HepG2 (cell line): ENCODE data around the gene CHMP4B. TPM values are rescaled to one million over a fixed set of nuclear protein-coding genes. Genes with fewer than 3 reads are reported as not detected.

ENCODE experiments used
- FOXP1 ChIP-seq, 2 experiments: fragments of 450-650 bp in 1 of 2; IDR thresholded peaks; 2 replicates each; pipeline ENCODE4 v1.6.1; 2017 to 2018; ENCODE audit warnings: antibody characterized with exemption in 1 of 2
- KLF9 ChIP-seq: IDR thresholded peaks from 2 replicates; pipeline ENCODE4 v1.6.1; 2016; ENCODE audit warnings: low read depth
- MIXL1 ChIP-seq: IDR thresholded peaks from 2 replicates; pipeline ENCODE4 v1.6.1; 2016
- NR3C1 ChIP-seq: sonication (generic); formaldehyde crosslinking; IDR thresholded peaks from 2 replicates; pipeline ENCODE4 v1.4.0; 2020; ENCODE audit warnings: missing genetic modification reagents
- TCF7 ChIP-seq: sonication (generic); IDR thresholded peaks from 2 replicates; pipeline ENCODE4 v1.6.1; 2016; ENCODE audit warnings: antibody characterized with exemption, low read depth
- TEAD3 ChIP-seq: optimal IDR thresholded peaks from 2 replicates; pipeline ENCODE3; 2016; ENCODE audit warnings: borderline replicate concordance
- ZNF3 ChIP-seq: IDR thresholded peaks from 2 replicates; pipeline ENCODE4 v1.7.0; 2017; ENCODE audit warnings: inconsistent platforms
- ZNF672 ChIP-seq: sonication (generic); formaldehyde crosslinking; IDR thresholded peaks from 2 replicates; pipeline ENCODE4 v1.8.1; 2022; ENCODE audit warnings: missing genetic modification reagents
- polyA plus RNA-seq, 8 experiments: library from polyadenylated mRNA; depleted of rRNA in 3 of 8; stranded (reverse) in 7 of 8; unstranded in 1 of 8; fragments of >200 nt; fragmentation: Illumina TruSeq in 4 of 8; extraction: Trizol in 4 of 8; gene quantifications; 2 replicates each; pipeline versions ENCODE4 v1.2.1 to v1.2.3, GENCODE V29; 2011 to 2016; ENCODE audit warnings: low read depth in 4 of 8, missing spikeins in 1 of 8, mixed read lengths in 1 of 8; ENCODE audit not compliant: insufficient read depth in 1 of 8
- total RNA-seq, 5 experiments: library from RNA; depleted of rRNA; stranded (reverse); fragments of >200 nt; fragmentation: Illumina TruSeq; extraction: Trizol; gene quantifications; 2 replicates each; pipeline ENCODE4 v1.2.3, GENCODE V29; 2016; ENCODE audit warnings: low read depth in 1 of 5
- TF ChIP-seq, protein P1 (sequence below), 2 experiments: fragments of 450-650 bp in 1 of 2; sonication (generic) in 1 of 2; formaldehyde crosslinking in 1 of 2; IDR thresholded peaks; 2 replicates each; pipeline versions ENCODE4 v1.6.1 to v1.8.0; 2016 to 2022; ENCODE audit warnings: antibody characterized with exemption in 1 of 2, mild to moderate bottlenecking in 1 of 2, missing genetic modification reagents in 1 of 2
- TF ChIP-seq, protein P2 (sequence below): sonication (generic); formaldehyde crosslinking; IDR thresholded peaks from 2 replicates; pipeline ENCODE4 v1.4.0; 2020; ENCODE audit warnings: missing genetic modification reagents
- TF ChIP-seq, protein P3 (sequence below): sonication (generic); formaldehyde crosslinking; IDR thresholded peaks from 2 replicates; pipeline ENCODE4 v1.4.0; 2020; ENCODE audit warnings: low read depth, mild to moderate bottlenecking, missing genetic modification reagents

CHMP4B gene
- total and polyA plus RNA-seq, 2 of the 13 experiments (the other 11 are each of a cell fraction or from before 2014, with no cell fraction given): 40.1 to 45.6 TPM

DNA sequence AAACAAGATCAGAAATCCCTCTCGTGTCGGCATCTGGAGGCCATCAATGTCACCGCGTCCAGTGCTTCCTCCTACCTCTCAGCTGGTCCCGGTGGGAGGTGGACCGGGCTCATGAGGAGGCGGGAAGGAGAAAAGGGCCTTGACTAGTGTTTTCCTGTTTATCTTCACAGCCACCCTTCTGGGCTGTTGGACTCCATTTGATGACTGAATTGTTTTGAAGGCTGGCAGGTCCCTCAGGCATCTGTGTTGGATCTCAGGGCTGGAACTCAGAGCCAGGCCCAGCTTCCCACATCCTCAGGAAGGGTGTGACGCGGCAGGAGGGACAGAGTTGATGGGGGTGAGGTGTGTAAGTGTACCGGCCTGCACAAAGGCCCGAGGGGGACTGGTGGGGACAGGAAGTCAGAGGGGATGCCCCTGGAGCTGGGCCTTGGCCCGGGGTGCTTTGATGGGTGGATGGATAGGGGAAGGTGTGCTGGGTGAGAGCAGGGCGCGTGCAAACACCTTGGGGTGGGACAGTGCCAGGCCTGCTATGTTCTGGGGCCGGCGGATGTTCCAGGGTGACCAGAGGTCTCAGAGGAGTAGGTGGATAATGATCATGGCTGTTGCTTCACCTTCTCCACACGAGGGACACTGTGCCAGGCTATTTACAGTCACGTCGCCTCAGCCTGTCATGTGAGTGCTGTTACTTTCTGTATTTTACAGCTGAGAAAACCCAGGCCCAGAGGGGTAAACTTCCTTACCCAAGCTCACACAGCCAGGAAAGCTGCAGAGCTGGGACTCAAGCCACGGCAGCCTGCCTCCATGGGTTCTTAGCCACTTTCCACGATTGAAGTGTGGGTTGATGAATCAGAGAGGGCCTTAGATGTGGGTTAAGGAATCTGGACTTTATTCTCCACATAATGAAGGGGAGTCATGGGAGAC is 17.9 kb upstream of the CHMP4B start (continued):
- TF ChIP-seq, protein P1, sequence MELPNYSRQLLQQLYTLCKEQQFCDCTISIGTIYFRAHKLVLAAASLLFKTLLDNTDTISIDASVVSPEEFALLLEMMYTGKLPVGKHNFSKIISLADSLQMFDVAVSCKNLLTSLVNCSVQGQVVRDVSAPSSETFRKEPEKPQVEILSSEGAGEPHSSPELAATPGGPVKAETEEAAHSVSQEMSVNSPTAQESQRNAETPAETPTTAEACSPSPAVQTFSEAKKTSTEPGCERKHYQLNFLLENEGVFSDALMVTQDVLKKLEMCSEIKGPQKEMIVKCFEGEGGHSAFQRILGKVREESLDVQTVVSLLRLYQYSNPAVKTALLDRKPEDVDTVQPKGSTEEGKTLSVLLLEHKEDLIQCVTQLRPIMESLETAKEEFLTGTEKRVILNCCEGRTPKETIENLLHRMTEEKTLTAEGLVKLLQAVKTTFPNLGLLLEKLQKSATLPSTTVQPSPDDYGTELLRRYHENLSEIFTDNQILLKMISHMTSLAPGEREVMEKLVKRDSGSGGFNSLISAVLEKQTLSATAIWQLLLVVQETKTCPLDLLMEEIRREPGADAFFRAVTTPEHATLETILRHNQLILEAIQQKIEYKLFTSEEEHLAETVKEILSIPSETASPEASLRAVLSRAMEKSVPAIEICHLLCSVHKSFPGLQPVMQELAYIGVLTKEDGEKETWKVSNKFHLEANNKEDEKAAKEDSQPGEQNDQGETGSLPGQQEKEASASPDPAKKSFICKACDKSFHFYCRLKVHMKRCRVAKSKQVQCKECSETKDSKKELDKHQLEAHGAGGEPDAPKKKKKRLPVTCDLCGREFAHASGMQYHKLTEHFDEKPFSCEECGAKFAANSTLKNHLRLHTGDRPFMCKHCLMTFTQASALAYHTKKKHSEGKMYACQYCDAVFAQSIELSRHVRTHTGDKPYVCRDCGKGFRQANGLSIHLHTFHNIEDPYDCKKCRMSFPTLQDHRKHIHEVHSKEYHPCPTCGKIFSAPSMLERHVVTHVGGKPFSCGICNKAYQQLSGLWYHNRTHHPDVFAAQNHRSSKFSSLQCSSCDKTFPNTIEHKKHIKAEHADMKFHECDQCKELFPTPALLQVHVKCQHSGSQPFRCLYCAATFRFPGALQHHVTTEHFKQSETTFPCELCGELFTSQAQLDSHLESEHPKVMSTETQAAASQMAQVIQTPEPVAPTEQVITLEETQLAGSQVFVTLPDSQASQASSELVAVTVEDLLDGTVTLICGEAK (IDR thresholded peaks at IDR 0.05): no peak
- TF ChIP-seq, protein P1 (CRISPR knock-in tag; IDR thresholded peaks at IDR 0.05): no peak
- no peak for TF ChIP-seq ZNF3 (CRISPR knock-in tag)
- no peak for TF ChIP-seq NR3C1 (CRISPR knock-in tag)
- TF ChIP-seq, protein P2, sequence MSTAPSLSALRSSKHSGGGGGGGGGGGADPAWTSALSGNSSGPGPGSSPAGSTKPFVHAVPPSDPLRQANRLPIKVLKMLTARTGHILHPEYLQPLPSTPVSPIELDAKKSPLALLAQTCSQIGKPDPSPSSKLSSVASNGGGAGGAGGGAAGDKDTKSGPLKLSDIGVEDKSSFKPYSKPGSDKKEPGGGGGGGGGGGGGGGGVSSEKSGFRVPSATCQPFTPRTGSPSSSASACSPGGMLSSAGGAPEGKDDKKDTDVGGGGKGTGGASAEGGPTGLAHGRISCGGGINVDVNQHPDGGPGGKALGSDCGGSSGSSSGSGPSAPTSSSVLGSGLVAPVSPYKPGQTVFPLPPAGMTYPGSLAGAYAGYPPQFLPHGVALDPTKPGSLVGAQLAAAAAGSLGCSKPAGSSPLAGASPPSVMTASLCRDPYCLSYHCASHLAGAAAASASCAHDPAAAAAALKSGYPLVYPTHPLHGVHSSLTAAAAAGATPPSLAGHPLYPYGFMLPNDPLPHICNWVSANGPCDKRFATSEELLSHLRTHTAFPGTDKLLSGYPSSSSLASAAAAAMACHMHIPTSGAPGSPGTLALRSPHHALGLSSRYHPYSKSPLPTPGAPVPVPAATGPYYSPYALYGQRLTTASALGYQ (CRISPR knock-in tag): no peak
- TF ChIP-seq TCF7: 0 out of 2 replicates have a peak, but pooled peaks have one; percentile 16
- no peak for TF ChIP-seq MIXL1 (CRISPR knock-in tag)
- peak; percentile 31 for TF ChIP-seq TEAD3 (CRISPR knock-in tag)
- no peak for TF ChIP-seq FOXP1 (IDR thresholded peaks at IDR 0.05)
- no peak for TF ChIP-seq FOXP1 (CRISPR knock-in tag; IDR thresholded peaks at IDR 0.05)
- no peak for TF ChIP-seq KLF9
- TF ChIP-seq, protein P3, sequence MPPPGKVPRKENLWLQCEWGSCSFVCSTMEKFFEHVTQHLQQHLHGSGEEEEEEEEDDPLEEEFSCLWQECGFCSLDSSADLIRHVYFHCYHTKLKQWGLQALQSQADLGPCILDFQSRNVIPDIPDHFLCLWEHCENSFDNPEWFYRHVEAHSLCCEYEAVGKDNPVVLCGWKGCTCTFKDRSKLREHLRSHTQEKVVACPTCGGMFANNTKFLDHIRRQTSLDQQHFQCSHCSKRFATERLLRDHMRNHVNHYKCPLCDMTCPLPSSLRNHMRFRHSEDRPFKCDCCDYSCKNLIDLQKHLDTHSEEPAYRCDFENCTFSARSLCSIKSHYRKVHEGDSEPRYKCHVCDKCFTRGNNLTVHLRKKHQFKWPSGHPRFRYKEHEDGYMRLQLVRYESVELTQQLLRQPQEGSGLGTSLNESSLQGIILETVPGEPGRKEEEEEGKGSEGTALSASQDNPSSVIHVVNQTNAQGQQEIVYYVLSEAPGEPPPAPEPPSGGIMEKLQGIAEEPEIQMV (CRISPR knock-in tag): peak; percentile 62; the same call in 1 of the 2 replicates
- TF ChIP-seq ZNF672 (CRISPR knock-in tag): no peak
